Esophagus muscularis mucosa (tissue), 4 donors: ENCODE results near the gene CCL3.

Source experiments
- CTCF ChIP-seq, 3 experiments: fragments of 200-600 bp in 2 of 3; fragments of 450-650 bp in 1 of 3; sonication (generic) in 2 of 3; IDR thresholded peaks; one replicate each; pipeline ENCODE4 v1.5.1; 2017 to 2019; ENCODE audit warnings: antibody characterized with exemption in 3 of 3, mild to moderate bottlenecking in 2 of 3, moderate library complexity in 1 of 3
- EP300 ChIP-seq: sonication (generic); formaldehyde crosslinking; IDR thresholded peaks from one replicate; pipeline ENCODE4 v1.6.1; 2017; ENCODE audit warnings: antibody characterized with exemption
- POLR2A ChIP-seq: fragments of 450-650 bp; IDR thresholded peaks from one replicate; pipeline ENCODE4 v1.6.1; 2017; ENCODE audit warnings: antibody characterized with exemption, moderate library complexity, mild to moderate bottlenecking, low read depth

GRCh38 chr17:36066365-36066985, 23.5 kb downstream of the CCL3 start:
- no peak for TF ChIP-seq CTCF (IDR thresholded peaks at IDR 0.05)
- no peak for TF ChIP-seq POLR2A
- no peak for TF ChIP-seq EP300
